Measurements from ENCODE around the gene SLC9A5.

GRCh38 chr16:67235816-67236562 lies 12.8 kb upstream of the SLC9A5 start:
- no peak for TF ChIP-seq POLR2AphosphoS2 (conservative IDR thresholded peaks at IDR 0.05; ENCODE audit: low read length)
- TF ChIP-seq, protein P1, sequence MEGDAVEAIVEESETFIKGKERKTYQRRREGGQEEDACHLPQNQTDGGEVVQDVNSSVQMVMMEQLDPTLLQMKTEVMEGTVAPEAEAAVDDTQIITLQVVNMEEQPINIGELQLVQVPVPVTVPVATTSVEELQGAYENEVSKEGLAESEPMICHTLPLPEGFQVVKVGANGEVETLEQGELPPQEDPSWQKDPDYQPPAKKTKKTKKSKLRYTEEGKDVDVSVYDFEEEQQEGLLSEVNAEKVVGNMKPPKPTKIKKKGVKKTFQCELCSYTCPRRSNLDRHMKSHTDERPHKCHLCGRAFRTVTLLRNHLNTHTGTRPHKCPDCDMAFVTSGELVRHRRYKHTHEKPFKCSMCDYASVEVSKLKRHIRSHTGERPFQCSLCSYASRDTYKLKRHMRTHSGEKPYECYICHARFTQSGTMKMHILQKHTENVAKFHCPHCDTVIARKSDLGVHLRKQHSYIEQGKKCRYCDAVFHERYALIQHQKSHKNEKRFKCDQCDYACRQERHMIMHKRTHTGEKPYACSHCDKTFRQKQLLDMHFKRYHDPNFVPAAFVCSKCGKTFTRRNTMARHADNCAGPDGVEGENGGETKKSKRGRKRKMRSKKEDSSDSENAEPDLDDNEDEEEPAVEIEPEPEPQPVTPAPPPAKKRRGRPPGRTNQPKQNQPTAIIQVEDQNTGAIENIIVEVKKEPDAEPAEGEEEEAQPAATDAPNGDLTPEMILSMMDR (IDR thresholded peaks at IDR 0.05), result no peak
- TF ChIP-seq, protein P2, sequence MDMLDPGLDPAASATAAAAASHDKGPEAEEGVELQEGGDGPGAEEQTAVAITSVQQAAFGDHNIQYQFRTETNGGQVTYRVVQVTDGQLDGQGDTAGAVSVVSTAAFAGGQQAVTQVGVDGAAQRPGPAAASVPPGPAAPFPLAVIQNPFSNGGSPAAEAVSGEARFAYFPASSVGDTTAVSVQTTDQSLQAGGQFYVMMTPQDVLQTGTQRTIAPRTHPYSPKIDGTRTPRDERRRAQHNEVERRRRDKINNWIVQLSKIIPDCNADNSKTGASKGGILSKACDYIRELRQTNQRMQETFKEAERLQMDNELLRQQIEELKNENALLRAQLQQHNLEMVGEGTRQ (IDR thresholded peaks at IDR 0.05), result no peak
- TF ChIP-seq RARB (CRISPR knock-in tag; IDR thresholded peaks at IDR 0.05), result no peak
